HG02970 (cell line): ENCODE measurements around the gene NUP210L.
"Not testable (repeated sequence)": the region's sequence is repeated elsewhere in the genome, so short reads cannot be mapped to it uniquely, and the experiment has no call there.

ENCODE experiments used
- ATAC-seq: cut with Tn5 transposase; IDR thresholded peaks from one replicate; pipeline ENCODE4 v1.9.1; 2021; ENCODE audit warnings: mild to moderate bottlenecking, moderate library complexity, moderate number of reproducible peaks; ENCODE audit not compliant: unreplicated experiment, low FRiP score

The NUP210L gene

DNA sequence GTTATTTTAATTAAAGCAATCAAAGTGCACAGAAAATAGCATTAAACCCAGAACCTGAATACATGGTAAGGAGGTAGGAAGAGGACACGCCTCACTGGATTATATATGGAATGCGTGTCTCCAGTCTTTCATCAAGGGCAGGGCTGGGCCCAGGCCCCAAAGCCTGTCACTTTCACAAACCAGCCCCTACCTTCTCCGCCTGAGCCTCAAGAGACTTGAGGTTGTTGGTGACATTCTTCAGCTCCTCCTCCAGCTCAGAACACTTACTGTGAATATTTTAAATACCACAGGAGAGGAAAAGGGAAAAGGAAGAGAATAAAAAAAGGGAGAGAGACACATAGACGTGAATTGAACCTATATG lies 16.3 kb upstream of the NUP210L start:
- ATAC-seq: no peak

DNA sequence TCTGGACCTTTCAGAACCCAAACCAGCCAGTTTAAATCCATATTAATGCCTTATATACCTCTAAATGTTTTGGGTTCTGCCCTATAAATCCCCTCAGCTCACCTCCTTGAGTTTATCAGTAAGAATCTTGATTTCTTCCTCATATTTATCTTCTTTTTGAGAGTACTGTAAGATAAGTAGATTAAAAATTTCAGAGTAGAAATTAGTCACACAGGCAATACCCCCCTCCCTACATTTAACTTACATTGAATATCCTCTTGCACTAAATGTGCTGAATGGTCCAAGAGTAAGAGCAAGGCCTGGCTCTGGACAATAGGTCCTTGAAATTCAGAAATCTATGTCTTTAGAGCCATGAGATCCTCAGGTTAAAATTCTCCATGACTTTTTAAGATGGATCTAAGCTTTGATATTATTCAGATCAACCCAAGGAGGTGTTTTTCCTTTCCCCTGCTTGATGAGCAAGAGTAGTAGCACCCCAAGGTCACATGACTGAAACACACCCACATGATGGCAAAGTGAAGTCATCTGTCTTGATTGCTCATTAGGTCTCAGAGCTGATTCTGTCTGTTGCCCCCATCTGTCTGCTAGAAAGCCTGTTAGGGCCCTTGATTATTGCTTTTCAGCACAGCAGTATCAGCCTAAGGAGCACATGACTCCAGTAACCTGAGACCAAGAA lies 15.8 kb upstream of the NUP210L start:
- no peak for ATAC-seq

DNA sequence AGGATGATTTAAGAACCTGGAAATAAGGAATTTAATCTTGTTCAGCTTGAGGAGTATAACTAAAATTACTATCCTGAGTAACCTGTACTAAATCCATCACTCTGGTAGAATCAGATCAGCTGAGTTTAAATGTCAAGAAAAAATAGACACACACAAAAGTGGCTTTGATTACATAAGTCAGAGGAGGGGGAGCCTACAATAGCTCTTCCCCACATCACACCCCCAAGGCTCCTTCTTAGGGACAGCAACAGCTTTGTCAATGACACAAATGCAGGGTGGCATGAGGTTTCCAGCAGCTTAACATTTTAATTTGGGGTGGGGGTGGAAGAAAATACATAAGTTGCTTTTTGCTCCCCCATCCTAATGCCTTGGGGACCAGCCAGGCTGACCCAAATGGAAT lies 12.6 kb upstream of the NUP210L start:
- no peak for ATAC-seq

DNA sequence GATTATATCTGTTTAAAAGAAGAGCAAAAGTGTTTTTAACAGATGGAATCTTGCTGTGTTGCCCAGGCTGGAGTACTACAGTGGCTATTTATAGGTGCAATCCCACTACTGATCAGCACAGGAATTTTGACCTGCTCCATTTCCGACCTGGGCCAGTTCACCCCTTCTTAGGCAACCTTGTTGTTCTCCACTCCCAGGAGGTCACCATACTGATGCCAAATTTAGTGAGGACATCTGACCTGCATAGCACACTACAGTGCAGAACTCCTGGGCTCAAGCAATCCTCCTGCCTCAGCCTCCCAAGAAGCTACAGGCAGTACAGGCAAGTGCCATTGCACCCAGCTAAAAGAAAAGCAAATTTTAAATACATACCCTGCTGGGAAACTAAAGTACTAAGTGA lies 11.3 kb upstream of the NUP210L start:
- no peak for ATAC-seq

DNA sequence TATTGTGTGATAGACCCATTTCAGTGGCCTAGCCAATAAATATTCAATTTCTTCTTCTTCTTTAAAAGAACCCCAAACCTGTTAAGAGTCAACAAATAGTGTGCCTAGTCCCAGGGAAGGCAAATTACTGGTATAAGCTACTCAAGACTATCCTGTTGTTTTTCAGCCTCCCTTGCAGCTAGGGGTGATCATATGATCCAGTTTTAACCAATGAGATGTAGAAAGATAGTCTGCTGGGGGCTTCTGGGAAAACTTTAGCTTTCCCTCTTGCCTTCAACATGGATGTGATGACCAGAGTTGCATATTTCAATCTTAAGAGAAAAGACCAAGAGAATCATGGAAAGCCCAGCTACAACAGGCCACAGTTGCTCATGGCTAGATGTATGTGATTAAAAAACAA lies 4.7 kb upstream of the NUP210L start:
- no peak for ATAC-seq

DNA sequence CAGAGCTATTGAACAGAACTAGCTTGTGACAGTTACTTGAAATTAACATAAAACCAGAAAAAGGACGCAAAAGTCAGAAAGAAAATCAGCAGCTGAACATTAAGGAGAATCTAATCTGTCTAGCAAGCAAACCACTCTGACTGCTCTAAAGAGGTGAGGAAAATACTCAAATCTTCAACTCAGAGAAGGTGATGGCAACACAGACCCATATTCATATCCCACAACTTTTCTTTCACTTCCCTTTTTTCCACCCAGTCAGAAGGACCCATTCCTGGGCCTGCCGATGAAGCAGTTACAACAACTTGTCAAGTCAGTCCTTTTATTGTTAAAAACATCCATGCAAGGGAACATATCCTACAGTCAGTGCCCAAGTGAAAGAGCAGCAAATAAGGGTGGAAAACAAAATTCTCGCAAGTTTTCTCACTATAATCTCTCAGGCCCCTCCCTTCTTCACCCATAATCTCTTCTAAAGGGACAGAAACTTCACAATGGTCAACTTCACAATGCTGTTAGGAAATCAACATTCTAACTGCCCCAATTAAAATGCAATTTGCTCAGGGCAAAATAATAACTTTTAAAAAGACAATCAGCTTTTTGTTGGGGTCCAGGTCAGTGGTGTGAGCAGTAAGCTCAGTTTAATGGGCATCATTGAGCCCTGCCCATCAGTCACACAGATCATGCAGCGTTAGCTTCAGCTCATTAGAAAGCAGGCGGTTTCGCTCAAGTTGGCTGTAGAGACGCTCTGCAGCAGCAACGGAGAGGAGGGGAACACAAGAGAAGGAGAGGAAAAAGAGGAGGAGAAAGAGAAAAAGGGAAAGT lies 3.6 kb upstream of the NUP210L start:
- ATAC-seq: no peak

DNA sequence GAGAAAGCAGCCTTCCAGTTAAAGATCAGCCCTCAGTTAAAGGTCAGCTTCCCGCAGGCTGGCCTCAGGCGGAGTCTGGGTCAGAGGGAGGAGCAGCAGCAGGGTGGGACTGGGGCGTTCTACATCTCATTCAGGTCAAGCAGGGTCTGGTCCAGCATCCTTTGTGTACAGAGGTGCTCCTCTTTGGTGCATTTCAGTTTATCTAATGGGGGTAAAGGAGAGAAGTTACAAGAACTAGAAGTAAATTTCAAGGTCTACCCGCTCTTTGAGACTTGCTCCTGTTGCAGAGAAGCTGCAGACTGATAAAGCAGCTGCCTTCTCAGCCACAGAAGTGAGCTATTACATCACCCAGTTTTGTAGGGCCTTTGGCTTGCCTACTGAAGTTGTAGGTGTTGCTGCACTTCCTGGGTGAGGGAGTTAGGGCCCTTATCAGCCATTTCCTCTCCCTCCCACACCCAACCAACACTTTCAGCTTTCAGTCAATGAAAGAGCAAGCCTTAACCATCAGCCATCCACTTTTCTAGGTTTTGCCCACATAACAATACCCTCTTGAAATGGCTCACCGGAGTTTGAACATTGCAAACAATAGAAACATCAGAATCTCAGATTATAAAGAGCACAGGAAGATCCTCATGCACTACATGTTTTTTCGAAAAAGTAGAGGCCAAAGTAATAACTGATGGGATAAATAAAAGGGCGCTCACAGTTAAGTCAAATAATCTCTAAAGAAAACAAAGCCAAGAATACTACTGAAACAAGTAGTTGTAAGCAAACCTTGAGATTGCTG lies 2.8 kb upstream of the NUP210L start:
- ATAC-seq: no peak

DNA sequence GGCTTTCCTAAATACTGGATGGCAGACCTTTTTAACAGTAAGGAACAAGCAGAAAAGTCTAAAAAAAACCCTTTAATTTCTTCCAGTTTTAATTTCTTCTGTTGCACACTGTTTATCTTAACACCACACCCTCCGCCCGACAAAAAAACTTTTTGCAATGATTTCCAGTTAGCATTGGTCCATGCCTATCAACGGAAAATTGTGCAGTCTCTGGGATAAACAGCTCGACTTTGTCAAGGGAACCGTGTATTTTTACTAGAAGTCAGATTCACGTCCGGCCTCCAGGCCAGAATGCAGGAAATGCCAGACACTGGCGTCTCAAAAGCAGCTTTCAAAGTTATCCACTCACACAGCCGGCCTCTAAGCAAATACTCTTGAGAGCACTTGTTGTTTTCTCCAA lies 378 bp upstream of the NUP210L start:
- no peak for ATAC-seq

DNA sequence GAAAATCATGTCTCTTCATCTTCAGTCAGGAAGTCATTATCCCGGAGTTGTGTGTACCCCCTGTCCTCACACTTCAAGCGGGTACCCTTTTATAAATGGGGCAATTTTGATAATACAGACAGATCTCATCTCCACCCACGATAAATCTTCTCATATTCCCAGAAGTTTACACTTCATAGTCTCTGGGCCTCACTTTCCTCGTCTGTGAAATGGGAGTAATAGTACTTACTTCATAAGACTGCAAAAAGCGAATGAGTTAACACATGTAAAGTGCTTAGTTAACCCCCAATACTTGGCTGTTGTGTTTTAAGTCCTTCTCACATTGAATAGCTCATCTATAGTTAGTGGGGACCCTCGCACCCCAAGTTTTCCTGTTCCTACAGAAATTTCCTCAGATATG lies 820 bp downstream of the NUP210L start:
- ATAC-seq: no peak

DNA sequence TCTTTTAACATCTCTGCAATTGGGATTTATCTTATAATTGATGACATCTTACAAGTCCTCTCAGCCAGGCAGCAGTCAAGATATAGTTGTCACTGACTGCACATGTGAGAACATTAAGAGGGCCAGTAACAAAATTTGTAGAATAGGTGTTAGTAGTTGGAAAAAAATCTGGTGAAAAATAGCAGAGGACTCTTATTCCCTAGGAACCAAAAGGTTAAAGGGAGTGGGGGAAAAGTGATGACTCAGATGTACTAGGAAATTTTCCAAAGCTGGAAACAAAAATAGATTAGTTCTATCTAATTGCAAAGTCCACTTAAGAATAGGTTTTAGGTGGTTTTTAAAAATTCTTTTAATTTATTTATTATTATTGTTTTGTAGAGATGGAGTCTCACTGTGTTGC lies 3.6 kb downstream of the NUP210L start:
- ATAC-seq: no peak

DNA sequence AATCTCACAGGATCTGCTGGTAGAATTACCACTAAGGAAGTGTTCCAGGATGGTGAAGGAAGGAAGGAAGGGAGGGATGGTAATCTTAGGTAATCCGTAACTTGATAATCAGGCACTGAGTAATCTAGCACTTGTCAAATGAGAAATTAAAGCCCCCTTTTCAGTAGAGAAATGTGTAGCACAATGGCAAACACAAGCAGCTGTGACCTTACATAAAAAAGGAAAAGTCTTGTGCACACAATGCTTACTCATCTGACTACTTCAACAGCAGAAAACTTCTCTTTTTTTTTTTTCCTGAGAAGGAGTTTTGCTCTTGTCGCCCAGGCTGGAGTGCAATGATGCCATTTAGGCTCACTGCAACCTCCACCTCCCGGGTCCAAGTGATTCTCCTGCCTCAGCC lies 6.1 kb downstream of the NUP210L start:
- no peak for ATAC-seq

DNA sequence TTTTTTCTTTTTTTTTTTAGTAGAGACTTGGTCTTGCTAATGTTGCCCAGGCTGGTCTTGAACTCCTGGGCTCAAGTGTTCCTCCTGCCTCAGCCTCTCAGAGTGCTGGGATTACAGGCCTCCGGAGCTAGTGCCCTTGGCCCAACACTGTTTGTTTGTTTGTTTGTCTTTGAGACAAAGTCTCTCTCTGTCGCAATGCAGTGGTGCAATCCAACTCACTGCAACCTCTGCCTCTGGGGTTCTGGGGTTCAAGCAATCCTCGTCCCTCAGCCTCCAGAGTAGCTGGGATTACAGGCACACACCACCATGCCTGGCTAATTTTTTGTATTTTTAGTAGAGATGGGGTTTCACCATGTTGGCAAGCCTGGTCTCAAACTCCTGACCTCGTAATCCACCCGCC lies 7.4 kb downstream of the NUP210L start:
- ATAC-seq: not testable (repeated sequence)

DNA sequence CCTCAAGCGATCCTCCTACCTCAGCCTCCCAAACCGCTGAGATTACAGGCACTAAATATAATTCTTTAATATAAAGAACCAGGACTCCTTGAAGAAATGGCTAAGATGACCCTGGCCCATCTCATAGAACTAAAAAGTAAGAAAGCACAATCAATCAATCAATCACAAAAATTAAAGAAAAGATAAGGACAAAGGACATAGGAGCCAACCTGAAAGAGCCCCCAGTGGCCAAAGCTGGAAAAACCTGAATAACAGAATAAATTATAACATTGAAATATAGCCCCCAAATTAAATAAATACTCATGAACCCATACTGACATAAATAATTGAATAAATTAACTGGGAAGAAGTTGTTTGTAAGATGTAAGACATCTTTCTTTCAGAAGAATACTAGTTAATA lies 8.9 kb downstream of the NUP210L start:
- no peak for ATAC-seq

DNA sequence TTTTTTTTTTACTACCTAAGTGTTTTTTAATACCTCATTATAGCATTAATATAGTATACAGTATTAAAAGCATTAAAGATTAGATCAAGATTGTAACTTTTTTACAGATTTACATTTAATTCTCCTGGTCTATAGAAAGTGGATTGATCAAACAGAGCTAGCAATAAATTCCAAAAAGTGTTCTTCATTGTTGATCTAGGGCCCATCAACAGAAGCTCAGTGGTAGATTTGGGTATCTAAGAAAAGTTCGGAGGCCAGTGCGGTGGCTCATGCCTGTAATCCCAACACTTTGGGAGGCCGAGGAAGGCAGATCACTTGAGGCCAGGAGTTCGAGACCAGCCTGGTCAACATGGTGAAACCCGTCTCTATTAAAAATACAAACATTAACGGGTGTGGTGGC lies 12.5 kb downstream of the NUP210L start:
- no peak for ATAC-seq

DNA sequence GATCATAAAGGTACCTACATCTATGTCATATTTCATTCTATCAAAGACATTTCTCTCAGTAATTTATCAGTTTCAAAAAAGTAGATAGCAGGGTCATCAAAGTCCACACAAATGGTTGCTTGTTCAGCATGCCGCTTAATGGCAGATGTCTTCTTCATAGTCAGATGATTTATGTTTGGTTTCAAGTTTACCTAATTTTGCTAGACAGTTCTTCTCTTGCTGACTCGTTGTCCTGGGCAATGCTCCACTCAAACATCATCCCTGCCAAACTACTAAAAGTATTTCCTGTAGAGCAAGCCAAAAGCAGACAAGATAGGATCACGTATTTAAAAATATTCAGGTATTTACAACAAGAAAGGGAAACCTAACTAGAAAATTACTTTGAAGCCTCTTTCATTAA lies 13.6 kb downstream of the NUP210L start:
- ATAC-seq: no peak

DNA sequence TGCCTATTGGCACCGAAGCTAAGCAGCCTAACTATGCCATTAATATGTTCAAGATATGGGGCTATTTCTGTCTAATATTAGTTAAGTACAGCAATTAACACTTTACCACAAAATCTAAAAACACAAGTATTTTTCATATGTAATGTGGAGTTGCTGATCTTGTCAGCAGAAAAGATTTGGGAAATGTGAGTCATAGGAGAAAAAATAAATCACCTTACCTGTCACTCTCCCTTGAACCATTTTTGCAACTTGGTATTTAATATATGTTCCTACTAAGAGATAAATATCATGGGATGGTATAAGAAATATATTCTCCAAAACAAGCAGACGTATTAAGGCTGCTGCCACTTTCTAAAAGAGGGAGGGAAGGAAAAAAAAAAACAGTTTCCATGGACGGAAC lies 17.0 kb downstream of the NUP210L start:
- no peak for ATAC-seq

DNA sequence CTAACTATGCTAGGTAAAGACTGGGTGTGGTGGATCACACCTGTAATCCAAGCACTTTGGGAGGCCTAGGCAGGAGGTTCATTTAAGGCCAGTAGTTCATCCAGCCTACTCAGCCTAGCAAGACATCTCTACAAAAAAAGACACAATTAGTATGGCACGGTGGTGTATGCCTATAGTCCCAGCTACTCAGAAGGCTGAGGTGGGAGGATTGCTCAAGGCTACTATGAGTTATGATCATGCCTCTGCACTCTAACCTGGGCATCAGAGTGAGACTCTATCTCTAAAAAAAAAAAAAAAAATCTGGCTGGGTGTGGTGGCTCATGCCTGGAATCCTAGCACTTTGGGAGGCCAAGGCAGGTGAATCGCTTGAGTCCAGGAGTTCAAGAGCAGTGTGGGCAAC lies 21.6 kb downstream of the NUP210L start:
- no peak for ATAC-seq

DNA sequence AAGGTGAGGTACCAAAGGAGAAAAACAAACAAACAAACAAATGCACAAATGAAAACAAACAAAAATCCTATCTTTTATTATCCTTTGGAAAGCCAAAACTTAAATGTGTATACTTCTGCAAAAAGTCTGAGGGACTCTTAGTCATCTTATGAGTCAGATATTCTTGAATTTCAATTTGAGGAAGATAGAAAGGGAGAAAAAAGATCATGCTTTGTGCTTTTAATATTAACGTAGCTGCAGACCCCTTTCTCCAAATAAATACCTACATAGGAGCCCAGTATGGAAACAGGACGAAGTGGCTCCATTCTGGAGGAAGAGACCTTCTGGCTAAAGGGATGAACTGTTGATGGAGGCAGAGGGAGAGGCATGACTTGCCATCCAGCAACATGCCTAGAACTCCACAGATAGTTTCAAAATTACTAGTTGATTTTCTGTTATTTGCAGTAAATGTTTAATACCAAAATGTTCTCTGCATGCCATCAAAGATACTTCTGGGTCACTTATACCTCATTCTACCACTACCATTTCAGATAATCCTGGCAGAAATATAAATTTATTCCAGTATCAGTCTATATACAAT lies 25.4 kb downstream of the NUP210L start:
- ATAC-seq: no peak

DNA sequence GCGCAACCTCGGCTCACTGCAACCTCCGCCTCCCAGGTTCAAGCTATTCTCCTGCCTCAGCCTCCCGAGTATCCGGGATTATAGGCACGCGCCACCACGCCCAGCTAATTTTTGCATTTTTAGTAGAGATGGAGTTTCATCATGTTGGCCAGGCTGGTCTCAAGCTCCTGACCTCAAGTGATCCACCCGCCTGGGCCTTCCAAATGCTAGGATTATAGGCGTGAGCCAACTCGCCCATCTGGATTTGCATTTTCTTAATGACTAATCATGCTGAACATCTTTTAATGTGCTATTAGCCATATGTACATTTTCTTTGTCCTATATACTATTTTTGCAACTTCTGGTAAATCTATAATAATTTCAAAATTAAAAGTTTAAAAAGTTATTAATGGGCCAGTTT lies 31.7 kb downstream of the NUP210L start:
- ATAC-seq: not testable (repeated sequence)

DNA sequence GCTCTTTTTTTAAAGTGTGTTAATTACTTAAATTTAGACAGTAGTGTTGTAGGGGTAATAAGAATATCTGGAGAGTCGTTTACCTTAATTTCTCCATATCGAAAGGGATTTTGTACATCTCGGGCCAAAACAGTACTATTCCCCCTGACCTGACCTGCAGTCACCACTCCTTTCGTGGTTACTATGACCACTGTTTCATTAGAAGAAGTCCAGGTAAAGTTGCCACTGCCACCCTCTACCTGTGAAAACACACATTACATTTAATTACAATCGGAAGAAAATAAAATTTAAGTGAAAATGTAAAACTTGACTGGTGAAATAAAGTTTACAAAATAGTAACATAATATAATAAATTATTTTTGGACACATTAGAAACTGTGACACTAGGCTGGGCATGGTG lies 37.2 kb downstream of the NUP210L start:
- ATAC-seq: no peak

DNA sequence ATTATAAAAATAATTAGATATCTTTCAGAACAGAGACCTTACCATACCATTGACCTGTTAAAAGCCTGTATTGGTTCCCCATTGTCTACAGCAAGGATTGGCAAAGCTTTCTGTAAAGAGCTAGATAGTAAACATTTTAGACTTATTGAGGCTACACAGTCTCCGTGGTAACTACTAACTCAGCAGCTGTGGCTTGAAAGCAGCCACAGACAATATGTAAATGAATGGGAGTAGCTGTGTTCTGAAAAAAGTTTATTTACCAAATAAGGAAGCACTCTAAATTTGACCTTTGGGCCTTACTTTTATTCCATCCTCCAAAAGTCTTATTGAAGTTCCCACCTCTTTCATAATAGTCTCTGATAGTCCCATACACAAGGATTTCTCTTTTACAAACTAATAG lies 39.7 kb downstream of the NUP210L start:
- no peak for ATAC-seq
